HG02973 (cell line): Measurements from ENCODE around the gene OPA3.

Experiments
- ATAC-seq: cut with Tn5 transposase; IDR thresholded peaks from one replicate; pipeline ENCODE4 v1.9.1; 2021; ENCODE audit warnings: moderate library complexity; ENCODE audit not compliant: unreplicated experiment

OPA3 gene

GRCh38 chr19:45568732-45569131 lies 15.9 kb downstream of the OPA3 start:
- ATAC-seq, result no peak

- ATAC-seq, result no peak
Measured at GRCh38 chr19:45567609-45568008, 17.0 kb downstream of the OPA3 start.

- ATAC-seq, result no peak
Measured at GRCh38 chr19:45564131-45564780, 20.3 kb downstream of the OPA3 start.

DNA sequence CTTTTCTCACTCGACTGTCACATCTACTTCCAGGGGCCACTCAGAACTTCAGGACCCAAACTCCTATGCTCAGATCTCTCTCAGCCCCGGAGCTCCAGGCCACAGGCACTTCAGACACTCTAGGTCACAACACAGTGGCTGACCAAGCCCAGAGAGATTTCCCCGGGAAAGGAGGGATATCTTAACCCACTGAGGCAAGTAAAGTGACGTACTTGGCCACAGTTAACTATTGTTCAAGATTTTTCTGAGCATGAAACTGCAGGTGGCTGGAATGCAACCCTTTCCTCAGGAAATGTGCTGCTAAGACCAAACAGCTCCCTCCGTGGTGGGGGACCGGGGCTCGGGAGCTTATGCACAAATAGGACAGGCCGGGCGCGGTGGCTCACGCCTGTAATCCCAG lies 23.9 kb downstream of the OPA3 start:
- ATAC-seq, result no peak

- ATAC-seq, result no peak
Measured at GRCh38 chr19:45560038-45560437, 24.6 kb downstream of the OPA3 start.

GRCh38 chr19:45558399-45558878 lies 26.2 kb downstream of the OPA3 start:
- no peak for ATAC-seq

- ATAC-seq, result no peak
Measured at GRCh38 chr19:45556835-45557234, 27.8 kb downstream of the OPA3 start.

- no peak for ATAC-seq
Measured at GRCh38 chr19:45554481-45554880, 30.1 kb downstream of the OPA3 start.

- ATAC-seq, result no peak
Measured at GRCh38 chr19:45553464-45553863, 31.1 kb downstream of the OPA3 start.

GRCh38 chr19:45547965-45548609 lies 36.5 kb downstream of the OPA3 start:
- no peak for ATAC-seq

GRCh38 chr19:45547211-45547770 lies 37.3 kb downstream of the OPA3 start:
- ATAC-seq, result no peak

DNA sequence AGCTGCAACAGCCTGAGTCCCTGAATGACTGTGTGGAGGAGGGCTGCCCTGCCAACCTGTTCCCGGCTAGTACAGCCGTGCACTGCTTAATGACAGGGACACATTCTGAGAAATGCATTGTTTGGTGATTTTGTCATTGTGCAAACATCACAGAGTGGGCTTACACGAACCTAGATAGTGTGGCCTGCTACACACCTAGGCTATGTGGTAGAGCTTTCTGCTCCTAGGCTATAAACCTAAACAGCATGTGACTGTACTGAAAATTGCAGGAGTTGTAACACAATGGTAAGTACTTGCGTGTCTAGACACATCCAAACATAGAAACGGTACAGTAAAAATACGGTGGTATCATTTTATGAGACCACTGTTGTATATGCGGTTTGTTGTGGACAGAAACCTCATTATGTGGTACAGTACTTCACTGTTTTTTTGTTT lies 42.4 kb downstream of the OPA3 start:
- no peak for ATAC-seq

- no peak for ATAC-seq
Measured at GRCh38 chr19:45539459-45539858, 45.1 kb downstream of the OPA3 start.

DNA sequence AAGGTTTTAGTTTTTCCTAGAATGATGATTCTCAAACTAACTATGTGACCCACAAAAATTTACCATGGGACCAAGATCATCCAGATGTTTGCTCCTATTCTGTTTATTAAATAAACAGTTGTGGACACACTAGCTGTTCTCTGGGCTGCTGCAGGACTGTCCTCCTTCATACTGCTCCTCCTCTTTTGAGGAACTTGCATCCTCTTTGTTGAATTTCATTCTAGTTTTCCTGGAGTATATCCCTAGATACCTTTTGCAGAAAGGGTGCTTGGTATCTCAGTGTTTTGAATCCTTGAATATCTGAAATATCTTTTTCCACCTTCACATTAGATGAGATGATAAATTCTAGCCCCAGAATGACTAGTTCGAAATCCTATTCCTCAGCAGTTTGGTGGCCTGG lies 53.3 kb downstream of the OPA3 start:
- ATAC-seq, result no peak

DNA sequence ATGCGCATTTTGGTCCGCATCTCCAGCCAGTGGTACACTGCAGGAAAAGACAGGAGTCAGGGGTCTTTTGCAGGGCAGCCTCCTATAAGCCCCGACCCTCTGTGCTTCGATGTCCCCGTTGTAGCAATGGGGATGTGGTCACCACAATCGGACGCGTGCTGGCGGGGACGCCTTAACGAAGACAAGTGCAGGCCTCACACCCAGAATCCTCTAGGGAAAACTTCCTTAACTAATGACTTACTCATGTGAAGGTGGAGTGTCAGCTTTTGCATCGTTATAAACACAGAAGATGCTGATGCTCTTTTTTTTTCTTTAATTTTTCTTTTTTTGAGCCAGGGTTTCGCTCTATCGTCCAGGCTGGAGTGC lies 55.2 kb downstream of the OPA3 start:
- no peak for ATAC-seq

DNA sequence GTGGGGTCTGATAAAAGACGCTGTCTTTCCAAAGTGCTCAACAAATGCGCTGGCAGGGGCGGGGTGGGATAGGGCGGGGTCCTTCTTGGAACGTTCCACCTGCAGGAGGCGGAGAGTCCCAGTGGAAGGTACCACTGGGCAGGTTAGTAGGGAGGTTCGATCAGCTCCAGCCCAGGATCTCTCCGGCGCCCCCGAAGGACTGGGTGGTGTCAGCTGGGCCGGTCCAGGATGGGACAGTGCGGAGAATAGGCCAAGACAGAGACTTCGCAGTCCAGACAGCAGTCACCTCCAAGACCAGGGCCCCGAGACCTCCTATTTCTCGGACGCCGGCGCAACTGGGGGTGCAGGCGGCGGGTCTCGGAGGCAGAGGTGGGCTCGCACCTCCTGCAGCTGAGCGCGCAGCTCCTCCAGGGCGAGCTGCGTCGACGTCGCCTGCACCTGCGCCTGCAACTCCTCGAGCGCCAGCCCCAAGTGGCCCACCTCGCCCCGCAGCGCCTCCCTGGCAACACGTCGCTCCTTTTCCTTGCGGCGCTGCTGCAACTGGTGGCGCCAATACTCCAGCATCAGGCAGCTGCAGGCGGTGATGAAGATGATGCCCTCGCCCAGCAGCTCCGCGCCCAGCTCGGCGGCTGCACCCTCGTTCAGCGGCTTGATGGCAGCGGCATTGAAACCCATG lies 55.7 kb downstream of the OPA3 start:
- no peak for ATAC-seq

GRCh38 chr19:45528149-45528743 lies 56.4 kb downstream of the OPA3 start:
- ATAC-seq, result no peak

DNA sequence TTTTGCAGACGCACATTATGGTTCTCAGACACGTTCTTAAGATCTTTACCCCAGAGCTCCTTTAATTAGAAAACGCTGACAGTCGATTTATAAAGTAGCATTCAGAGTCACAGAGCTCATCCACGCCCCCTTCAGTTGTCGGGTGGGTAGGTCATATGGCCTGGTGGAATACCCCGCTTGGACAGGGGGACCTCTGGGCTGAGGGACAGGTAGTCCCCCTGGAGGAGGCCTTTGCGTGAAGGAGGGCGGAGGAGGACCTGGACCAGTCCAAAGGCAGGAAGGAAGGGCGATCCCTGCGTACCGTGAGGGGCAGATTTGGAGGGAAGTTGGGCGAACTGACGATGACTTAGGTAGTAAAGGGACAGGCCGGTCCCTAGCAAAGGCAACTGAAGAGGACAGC lies 56.9 kb downstream of the OPA3 start:
- ATAC-seq, result no peak

GRCh38 chr19:45526971-45527370 lies 57.6 kb downstream of the OPA3 start:
- ATAC-seq, result no peak

DNA sequence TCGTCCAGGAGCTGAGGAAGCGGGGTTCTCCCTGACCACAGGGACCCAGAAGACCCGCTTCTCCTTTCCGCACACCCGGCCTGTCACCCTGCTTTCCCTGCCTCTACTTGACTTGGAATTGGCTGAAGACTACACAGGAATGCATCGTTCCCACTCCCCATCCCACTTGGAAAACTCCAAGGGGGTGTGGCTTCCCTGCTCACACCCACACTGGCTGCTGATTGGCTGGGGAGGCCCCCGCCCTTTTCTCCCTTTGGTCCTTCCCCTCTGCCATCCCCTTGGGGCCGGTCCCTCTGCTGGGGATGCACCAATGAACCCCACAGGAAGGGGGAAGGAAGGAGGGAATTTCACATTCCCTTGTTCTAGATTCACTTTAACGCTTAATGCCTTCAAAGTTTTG lies 58.5 kb downstream of the OPA3 start:
- no peak for ATAC-seq

- ATAC-seq, result no peak
Measured at GRCh38 chr19:45524575-45525129, 60.0 kb downstream of the OPA3 start.
